ENCODE results near the gene LRMDA.

DNA sequence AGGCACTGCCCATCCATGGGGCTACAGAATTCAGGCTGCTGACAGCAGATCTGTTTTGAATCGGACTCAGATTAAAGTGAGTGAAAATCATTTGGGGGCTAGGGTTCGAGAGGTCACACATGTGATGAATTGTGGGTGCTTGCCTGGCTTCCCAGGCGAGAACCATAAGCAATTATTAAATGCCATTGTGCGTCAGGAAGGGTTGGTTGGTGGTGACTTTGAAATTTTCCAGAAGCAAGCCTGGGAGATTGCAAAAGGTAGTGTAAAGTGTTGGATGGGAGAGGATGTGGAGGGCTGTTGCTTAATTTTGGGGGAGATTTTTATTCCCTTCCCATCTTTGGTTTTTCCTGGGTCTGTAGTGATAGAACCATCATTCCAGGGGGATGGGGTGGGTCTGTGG lies 34.6 kb downstream of the LRMDA start:
- TF ChIP-seq, protein P1, sequence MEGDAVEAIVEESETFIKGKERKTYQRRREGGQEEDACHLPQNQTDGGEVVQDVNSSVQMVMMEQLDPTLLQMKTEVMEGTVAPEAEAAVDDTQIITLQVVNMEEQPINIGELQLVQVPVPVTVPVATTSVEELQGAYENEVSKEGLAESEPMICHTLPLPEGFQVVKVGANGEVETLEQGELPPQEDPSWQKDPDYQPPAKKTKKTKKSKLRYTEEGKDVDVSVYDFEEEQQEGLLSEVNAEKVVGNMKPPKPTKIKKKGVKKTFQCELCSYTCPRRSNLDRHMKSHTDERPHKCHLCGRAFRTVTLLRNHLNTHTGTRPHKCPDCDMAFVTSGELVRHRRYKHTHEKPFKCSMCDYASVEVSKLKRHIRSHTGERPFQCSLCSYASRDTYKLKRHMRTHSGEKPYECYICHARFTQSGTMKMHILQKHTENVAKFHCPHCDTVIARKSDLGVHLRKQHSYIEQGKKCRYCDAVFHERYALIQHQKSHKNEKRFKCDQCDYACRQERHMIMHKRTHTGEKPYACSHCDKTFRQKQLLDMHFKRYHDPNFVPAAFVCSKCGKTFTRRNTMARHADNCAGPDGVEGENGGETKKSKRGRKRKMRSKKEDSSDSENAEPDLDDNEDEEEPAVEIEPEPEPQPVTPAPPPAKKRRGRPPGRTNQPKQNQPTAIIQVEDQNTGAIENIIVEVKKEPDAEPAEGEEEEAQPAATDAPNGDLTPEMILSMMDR (IDR thresholded peaks at IDR 0.05), result no peak
- TF ChIP-seq POLR2A (IDR thresholded peaks at IDR 0.05) (no peak), POLR2AphosphoS5 (IDR thresholded peaks at IDR 0.05) (peak in 3 of 4 donors; percentile 42 to 71 (median 50)), EP300 (IDR thresholded peaks at IDR 0.05) (peak in 2 of 4 donors; percentile 21 to 22)

Data from sigmoid colon (tissue), 4 donors.